ENCODE results near the gene DYSF.

DYSF gene

DNA sequence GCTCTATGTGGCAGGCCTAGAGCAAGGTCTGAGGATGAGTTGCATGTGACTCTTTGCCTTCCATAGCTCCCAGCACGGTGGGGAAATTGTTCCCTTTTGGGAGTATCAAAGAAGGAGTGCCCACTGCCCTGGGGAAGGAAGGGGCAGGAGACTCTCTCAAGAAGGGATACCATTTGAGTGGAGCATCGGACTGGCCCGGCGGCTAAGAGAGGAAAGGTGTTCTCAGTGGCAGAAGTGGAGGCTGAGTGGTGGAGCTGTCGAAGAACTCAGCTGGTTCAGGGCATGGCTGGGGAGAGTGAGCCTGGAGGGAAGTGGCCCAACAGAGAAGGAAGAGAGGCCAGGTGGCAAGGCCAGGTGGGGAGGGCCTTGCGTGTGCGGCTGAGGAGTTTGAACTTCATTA is 235.2 kb downstream of the DYSF start:
- TF ChIP-seq GATA3 (IDR thresholded peaks at IDR 0.05; ENCODE audit: low read depth, low read length) (no peak), GATA2 (IDR thresholded peaks at IDR 0.05; ENCODE audit: low read depth, low read length) (no peak)

DNA sequence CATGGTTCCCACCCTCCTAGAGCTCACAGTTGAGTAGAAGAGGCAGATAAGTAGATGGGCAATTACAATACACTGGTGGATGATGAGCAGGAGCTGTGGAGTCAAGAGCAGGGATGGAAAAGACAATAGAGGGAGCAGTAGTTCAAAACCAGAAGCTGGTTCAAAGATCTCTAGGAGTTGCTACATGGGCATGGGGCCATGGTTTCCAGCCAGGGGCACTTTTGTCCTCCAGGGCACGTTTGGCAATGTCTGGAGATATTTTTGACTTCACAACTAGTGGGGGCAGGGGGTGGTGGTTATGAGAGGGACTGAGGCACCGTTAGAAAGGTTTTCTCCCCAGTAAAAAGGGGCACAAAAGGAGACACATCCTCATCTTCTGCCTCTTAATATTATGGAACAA is 236.0 kb downstream of the DYSF start:
- TF ChIP-seq GATA3 (IDR thresholded peaks at IDR 0.05; ENCODE audit: low read depth, low read length) (no peak), GATA2 (IDR thresholded peaks at IDR 0.05; ENCODE audit: low read depth, low read length) (no peak)

- TF ChIP-seq GATA3 (IDR thresholded peaks at IDR 0.05; ENCODE audit: low read depth, low read length) = no peak
- no peak for TF ChIP-seq GATA2 (IDR thresholded peaks at IDR 0.05; ENCODE audit: low read depth, low read length)
Observed at GRCh38 chr2:71689968-71690834, 236.8 kb downstream of the DYSF start.

DNA sequence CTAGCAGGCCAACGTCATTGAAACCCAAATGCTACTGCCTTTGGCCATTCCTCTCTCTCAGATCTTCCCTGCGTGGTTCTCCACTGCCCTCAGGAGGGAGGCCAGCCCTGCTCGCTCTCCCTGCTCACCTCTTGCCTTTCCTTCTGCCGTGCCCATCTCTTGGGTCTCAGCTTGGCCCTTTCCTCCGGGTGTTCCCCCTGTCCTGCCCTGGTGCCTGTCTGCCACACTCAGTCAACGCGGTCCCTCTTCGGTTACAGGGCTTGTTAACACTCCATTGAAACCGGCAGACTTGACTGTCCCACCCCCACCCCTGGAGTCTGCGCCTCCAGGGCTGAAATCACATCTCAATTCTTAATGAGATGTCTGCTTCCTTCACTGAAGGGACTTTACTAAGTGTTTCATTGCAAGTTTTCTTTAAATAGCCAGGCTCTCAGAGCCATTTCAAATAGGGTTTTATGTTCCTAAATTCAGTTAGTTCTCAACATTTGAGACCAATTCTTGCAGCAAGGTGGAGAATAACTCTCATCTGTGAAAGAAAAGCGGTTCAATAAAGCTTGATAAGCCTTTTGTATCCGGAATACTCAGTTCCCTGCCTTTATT is 237.6 kb downstream of the DYSF start:
- TF ChIP-seq GATA2 (IDR thresholded peaks at IDR 0.05; ENCODE audit: low read depth, low read length) = no peak
- no peak for TF ChIP-seq GATA3 (IDR thresholded peaks at IDR 0.05; ENCODE audit: low read depth, low read length)

DNA sequence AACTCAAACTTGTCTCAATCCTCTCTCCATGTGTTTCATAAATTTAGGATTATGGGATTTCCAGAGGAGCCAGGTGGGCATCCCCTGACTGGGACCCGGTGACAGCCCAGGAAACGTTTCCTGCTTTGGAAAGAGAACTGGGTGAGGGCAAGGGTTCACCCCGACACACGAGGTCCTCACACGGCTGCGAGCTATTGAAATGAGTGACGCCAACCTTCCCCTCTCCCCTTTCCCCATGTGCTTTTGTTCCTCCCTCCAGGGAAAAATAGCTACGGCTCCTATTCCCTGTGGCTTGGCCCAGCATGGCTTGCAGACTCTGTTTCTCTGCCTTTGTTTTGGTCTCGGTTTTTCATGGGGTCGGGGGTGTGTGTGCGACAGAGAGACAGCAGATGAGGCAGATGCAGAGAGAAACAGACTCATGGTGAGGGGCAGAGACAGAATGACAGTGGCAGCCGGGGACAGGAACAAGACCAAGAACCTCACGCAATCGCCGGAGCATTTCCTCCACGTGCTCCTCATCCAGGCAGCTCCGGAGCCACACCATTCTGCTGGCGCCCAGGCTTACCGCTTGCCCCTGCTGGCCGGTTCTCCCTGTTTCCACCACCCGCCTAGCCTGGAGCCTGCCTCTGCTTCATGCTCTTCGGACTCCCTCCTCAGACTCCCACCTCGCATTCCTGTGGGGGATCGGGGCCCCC is 238.5 kb downstream of the DYSF start:
- TF ChIP-seq GATA3 (IDR thresholded peaks at IDR 0.05; ENCODE audit: low read depth, low read length) (no peak), GATA2 (IDR thresholded peaks at IDR 0.05; ENCODE audit: low read depth, low read length) (no peak)

DNA sequence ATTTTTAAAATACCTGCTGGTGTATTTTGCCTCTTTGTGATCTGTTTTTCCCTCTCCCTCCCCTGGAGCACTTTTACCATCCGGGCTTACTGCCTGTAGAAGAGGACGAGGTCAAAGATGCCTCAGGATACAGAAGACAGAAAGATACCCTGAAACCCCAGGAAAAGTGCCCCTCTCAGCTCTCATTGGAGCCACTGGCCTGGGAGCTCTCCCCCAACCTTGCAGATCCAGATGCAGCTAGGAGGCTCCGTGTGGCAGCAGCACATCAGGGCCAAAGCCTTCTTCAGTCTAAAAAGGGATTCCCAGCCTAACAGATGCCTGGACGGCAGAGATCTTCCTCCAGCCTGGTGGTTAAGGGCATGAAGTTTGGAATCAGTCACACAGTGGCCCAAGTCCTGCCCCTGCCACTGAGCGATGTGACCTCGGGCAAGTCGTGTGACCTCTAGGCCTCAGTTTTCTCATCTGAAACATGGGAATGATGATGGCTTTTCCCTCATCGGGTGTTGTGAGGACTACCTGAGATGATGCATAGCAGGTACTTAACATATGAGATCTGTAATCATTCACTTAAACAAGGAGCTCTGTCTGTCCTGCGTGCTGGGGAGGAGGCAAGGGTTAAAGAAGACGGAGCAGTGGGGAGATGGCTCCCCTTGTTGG is 239.4 kb downstream of the DYSF start:
- TF ChIP-seq GATA2 (IDR thresholded peaks at IDR 0.05; ENCODE audit: low read depth, low read length) = no peak
- no peak for TF ChIP-seq GATA3 (IDR thresholded peaks at IDR 0.05; ENCODE audit: low read depth, low read length)

DNA sequence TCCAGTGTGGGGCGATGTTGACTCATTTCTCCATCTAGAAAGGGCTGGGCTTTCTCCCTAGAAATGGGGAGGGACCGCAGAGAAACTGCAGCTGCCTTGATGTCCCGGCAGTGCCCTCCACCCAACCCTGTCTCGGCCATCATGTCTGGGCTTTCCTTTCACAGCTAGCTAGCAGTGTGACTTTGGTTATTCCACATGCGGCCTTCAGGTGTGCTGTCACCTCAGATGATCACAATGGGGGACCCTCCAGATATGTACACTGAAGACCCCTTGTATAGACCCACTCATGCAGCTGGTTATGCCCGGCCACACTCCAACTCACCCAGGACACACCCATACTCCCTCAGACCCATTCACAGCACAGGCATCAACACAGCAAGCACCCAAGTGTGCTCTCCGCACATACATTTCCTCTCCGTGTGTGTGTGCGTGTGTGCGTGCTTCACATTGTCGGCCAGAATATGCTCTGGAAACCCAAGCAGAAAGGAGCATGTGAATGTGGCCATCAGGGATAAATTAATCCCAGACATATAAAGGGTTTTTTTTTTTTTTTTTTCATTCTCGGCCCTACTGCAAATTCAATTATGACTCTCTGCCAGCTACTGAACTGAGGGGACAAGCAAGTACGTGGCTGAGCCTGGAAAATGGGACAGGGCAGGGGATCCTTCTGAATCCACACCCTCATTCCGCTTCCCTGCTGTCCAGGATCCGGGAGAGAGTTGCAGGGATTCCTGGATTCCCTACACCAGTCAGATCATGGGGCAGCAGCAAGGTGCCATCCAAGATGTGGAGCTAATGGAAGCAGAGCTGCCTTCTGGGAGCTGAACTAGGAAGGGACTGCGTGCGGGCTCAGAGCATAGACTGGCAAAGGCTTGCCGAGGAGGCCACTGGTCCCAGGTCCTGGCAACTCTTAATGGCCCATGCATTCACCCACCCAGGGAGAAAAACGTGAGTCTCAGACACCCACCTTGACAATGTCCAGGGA is 240.2 kb downstream of the DYSF start:
- no peak for TF ChIP-seq GATA2 (IDR thresholded peaks at IDR 0.05; ENCODE audit: low read depth, low read length)
- TF ChIP-seq GATA3 (IDR thresholded peaks at IDR 0.05; ENCODE audit: low read depth, low read length) = no peak

- no peak for TF ChIP-seq GATA3 (IDR thresholded peaks at IDR 0.05; ENCODE audit: low read depth, low read length)
- TF ChIP-seq GATA2 (IDR thresholded peaks at IDR 0.05; ENCODE audit: low read depth, low read length) = no peak
Observed at GRCh38 chr2:71694501-71695234, 241.3 kb downstream of the DYSF start.

DNA sequence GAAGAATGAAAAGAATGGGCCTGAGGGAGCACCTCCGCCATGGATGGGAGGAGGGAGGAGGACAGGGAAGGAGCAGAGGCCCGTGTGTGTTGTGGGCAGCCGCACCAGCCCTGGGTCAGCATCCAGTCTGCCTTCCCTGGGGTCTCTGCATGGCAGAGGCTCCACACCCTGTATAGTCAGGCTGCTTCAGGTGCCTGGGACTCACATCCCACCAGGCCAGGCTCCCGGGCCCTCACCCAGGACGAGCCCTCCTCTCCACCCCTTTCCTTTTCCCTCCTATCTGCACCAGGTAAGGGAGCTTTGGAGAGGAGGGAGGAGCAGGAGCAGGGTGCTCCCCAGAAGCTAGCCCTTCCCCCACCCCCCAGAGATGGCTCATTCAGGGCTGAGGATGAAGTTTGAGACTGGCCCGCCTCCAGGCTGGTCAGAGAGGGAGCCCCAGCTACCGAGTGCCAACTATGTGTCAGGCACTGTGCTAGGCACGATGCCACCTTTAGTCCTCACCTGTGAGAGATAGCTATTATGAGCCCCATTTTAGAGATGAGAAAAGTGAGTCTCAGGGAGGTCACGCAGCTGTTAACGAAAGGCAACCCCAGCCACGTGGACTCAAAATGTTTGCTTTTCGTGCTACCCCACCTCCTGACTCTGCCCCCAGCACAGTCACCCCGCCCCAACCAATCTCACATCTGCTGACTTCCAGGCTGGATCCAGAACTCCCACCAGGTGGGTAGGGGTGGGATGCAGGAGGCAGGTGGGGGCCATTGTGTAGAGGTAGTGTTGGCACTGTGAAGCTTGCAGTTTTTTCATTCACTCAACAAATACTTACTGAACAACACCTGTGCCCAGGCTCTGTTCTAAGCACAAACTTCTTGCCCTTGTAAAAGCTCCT is 242.1 kb downstream of the DYSF start:
- TF ChIP-seq GATA3 (IDR thresholded peaks at IDR 0.05; ENCODE audit: low read depth, low read length) (no peak), GATA2 (IDR thresholded peaks at IDR 0.05; ENCODE audit: low read depth, low read length) (no peak)

DNA sequence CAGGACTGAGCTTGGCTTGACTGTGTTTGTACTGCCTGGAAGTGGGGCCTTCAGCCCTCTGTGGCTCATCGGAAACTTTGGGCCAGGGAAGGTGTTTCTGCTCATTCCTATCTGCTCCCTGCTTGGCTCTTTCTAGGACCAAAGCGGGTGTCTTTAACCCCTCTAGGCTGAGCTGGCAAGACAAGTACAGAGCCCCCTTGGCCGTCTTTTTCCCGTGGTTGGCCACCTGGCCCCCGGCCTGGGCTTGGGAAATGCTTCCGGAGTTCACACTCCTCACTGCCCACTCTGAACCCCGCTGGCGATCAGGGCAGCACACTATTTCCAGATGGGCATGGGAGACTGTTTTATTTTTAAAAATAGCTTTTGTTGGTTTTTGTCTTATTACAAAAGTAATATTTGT is 243.0 kb downstream of the DYSF start:
- no peak for TF ChIP-seq GATA3 (IDR thresholded peaks at IDR 0.05; ENCODE audit: low read depth, low read length)
- TF ChIP-seq GATA2 (IDR thresholded peaks at IDR 0.05; ENCODE audit: low read depth, low read length) = no peak

- TF ChIP-seq GATA2 (IDR thresholded peaks at IDR 0.05; ENCODE audit: low read depth, low read length) (no peak), GATA3 (IDR thresholded peaks at IDR 0.05; ENCODE audit: low read depth, low read length) (no peak)
Observed at GRCh38 chr2:71697106-71698004, 244.0 kb downstream of the DYSF start.

All from SH-SY5Y (cell line).